Hematopoietic multipotent progenitor cell (in vitro differentiated cells): ENCODE data around the gene CADM4. TPM values are rescaled to one million over a fixed set of nuclear protein-coding genes. Genes with fewer than 3 reads are reported as not detected.
"Not testable (repeated sequence)": the region's sequence is repeated elsewhere in the genome, so short reads cannot be mapped to it uniquely, and the experiment has no call there.

Experiments
- DNase-seq, 3 donors: peaks; one replicate each; pipeline ENCODE4 v3.0.0-alpha.2; 2011 to 2015; ENCODE audit warnings: low read depth in 2 of 3, low spot score in 2 of 3
- total RNA-seq: library from RNA; depleted of rRNA; stranded (reverse); fragments of >200 nt; gene quantifications from one replicate; pipeline ENCODE4 v1.2.3, GENCODE V29; 2012

CADM4 gene
- total RNA-seq, 1 donor: 0.27 TPM

- DNase-seq: no peak
These were observed 27.7 kb upstream of the CADM4 start for GRCh38 chr19:43667126-43667875.

- peak; percentile 22 to 97 (median 85) for DNase-seq
These were observed 24.4 kb upstream of the CADM4 start for GRCh38 chr19:43664018-43664417.

- no peak for DNase-seq
These were observed 22.8 kb upstream of the CADM4 start for GRCh38 chr19:43662487-43662886.

GRCh38 chr19:43660971-43661360 lies 21.3 kb upstream of the CADM4 start:
- DNase-seq: no peak

GRCh38 chr19:43660301-43660970 lies 20.8 kb upstream of the CADM4 start:
- DNase-seq: no peak

- DNase-seq: no peak
These were observed 18.8 kb upstream of the CADM4 start for GRCh38 chr19:43658494-43658893.

- no peak for DNase-seq
These were observed 18.4 kb upstream of the CADM4 start for GRCh38 chr19:43658001-43658400.

GRCh38 chr19:43656436-43656835 lies 16.8 kb upstream of the CADM4 start:
- DNase-seq: no peak

- no peak for DNase-seq
These were observed 12.9 kb upstream of the CADM4 start for GRCh38 chr19:43652546-43652874.

GRCh38 chr19:43651758-43652545 lies 12.3 kb upstream of the CADM4 start:
- DNase-seq: peak in 2 of 3 donors; percentile 70 to 84

GRCh38 chr19:43650276-43650675 lies 10.6 kb upstream of the CADM4 start:
- not testable (repeated sequence) for DNase-seq

GRCh38 chr19:43649514-43649913 lies 9.9 kb upstream of the CADM4 start:
- DNase-seq: no peak

- no peak for DNase-seq
These were observed 9.0 kb upstream of the CADM4 start for GRCh38 chr19:43648633-43649032.

GRCh38 chr19:43644181-43644580 lies 4.5 kb upstream of the CADM4 start:
- DNase-seq: no peak

- DNase-seq: no peak
These were observed 3.7 kb upstream of the CADM4 start for GRCh38 chr19:43643326-43643725.

- DNase-seq: no peak
These were observed 2.9 kb upstream of the CADM4 start for GRCh38 chr19:43642531-43642930.

- no peak for DNase-seq
These were observed 1.7 kb upstream of the CADM4 start for GRCh38 chr19:43641333-43641732.

- DNase-seq: no peak
These were observed 741 bp upstream of the CADM4 start for GRCh38 chr19:43640424-43640757.

- DNase-seq: no peak
These were observed 593 bp downstream of the CADM4 start for GRCh38 chr19:43638995-43639518.

- DNase-seq: no peak
These were observed 1.2 kb downstream of the CADM4 start for GRCh38 chr19:43638214-43638994.
